ENCODE results near the gene HTR5A. TPM values are rescaled to one million over a fixed set of nuclear protein-coding genes. Genes with fewer than 3 reads are reported as not detected.
A peak's percentile ranks its signal among the peaks of the same experiment; 100 is the strongest.
"Not testable (repeated sequence)": the region's sequence is repeated elsewhere in the genome, so short reads cannot be mapped to it uniquely, and the experiment has no call there.

Gene HTR5A
- polyA plus RNA-seq (2013, experiment 1 of 2; ENCODE audit: insufficient read length) = not detected
- not detected for polyA plus RNA-seq (2013, experiment 2 of 2; ENCODE audit: insufficient read length)

DNA sequence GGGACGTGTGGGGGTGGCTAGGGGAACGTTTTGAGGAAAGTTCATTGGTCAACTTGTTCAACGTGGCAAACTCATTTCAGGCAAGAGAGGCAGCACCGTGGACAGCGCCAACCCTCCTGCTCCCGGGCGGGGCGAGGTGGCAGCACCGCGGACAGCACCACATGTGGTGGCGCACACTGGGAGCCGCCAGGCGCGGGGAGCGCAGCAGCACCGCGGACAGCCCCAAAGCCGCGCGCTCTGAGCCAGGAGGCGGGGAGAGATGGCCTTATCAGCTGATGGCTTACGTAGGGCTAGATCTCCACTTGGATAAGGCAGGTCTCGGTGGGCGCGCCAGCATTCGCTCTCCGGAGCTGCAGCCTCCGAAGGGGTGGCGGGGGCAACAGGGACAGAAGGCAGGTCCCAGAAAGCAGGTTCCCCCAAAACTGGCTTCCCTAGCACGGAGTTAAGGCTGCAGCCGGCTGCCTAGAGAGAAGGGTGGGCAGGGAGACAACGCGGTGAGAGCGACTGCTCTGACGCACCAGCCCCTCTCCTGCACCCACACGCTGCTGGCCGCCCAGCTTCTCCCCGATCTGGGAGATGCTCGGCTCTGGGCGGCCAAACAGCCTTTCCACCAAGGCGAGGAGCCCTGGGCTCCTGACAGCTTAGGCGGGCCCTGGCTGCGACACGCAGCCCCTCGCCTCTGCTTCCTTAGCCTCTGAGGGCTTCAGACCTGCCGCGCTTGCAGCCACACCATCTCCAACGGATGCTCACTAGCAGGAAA is at the start of gene HTR5A:
HTR5A (plus strand) TSS at position 333 of the 760 bp plus-strand sequence. CDS start 576 bp downstream, outside the sequence.
- DNase-seq = peak; percentile 80

DNA sequence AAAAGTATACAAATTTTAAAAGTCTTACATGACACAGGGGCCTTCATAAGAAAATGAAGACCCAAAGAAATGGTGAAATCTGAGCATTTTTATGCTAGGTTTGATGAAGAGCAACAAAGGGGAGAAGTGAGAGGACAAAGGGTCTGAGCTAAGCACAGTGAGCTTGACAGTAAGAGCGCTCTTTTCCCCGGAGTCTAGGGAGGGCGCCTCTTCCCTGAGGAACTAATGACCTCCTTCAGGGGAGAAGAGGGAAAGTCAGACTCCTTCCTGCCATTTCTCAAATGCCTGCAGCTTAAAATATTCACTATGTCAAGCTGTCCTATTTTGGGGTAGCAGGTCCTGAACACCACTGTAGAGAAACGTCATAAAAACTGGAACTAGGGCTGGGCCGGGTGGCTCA is 49.1 kb upstream of the HTR5A start:
- DNase-seq = no peak

- DNase-seq = no peak
These were observed 48.4 kb upstream of the HTR5A start for GRCh38 chr7:155021699-155022145.

- no peak for DNase-seq
These were observed 42.2 kb upstream of the HTR5A start for GRCh38 chr7:155027879-155028278.

DNA sequence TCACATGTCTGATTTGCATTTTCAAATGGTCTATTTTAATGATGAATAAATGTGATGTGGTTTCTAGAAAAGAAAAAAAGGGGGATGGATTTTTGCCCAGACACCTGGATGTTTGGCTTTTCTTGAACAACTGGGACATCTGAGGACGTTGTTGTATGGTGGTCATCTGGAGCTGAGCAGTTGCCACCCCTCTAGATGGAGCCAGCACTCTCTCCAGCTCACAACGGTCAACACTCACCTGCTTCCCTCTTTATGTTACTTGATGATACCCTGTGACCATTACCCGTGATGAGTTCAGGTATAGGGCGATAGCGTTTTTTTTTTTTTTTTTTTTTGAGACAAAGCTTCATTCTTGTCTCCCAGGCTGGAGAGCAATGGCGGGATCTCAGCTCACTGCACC is 37.1 kb upstream of the HTR5A start:
- no peak for DNase-seq

DNA sequence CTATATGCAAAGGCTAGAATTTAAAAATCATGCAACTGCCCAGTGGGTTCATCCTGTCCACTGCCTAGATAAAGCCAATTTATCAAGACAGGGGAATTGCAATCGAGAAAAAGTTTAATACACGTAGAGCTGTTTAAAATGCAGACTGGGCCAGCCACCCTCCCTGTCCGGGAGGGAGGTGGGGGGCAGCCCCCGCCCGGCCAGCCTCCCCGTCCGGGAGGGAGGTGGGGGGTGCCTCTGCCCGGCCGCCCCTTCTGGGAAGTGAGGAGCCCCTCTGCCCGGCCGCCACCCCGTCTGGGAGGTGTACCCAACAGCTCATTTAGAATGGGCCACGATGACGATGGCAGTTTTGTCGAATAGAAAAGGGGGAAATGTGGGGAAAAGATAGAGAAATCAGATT is 35.6 kb upstream of the HTR5A start:
- not testable (repeated sequence) for DNase-seq

DNA sequence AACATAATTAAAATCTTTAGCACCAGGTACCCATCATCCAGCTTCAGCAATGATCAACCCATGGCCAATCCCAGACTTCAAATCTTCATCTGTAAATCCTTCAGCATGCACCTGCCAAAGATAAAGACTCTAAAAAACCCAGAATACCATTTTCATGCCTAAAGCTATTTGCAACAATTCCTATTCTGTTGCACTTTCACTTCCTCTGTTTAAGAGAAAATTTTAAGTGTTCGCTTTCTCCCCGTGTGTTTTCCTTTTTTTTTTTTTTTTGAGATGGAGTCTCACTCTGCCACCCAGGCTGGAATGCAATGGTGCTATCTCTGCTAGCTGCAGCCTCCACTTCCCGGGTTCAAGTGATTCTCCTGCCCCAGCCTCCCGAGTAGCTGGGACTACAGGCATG is 31.8 kb upstream of the HTR5A start:
- no peak for DNase-seq

GRCh38 chr7:155043756-155044155 is 26.4 kb upstream of the HTR5A start:
- DNase-seq = no peak

DNA sequence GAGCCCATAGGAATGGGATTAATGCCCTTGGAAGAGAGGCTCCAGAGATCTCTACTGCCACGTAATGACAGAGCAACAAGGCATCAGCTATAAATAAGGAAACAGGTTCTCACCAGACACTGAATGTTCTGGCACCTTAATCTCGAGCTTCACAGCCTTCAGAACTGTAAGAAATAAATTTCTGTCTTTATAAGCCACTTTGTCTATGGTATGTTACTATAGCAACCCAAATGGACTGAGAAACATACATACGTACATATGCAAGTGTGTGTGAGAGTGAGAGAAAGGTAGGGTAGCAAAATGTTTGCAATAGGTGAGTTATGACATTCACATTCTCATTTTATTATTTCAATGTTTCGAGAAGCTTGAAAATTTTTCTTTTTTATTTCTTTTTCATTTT is 22.1 kb upstream of the HTR5A start:
- DNase-seq = no peak

DNA sequence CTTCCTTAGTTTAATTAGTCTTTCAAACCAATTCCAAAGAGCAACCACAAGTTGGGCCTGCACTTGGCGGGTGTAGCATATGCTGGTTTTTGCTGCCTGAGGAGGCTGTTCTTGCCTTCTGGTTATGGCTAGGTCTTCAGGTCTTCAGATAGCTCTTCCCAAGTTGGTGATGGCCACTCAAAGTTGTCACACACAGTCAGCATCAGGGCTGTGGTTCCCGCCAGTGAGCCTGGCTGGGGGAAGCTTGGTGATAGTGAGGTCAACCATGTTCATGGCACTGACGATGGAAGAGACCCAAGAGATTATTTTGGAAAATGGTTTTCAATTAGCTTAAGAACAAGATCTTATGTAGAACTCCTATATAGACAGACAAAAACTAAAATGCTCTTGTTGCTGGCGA is 18.8 kb upstream of the HTR5A start:
- DNase-seq = no peak

- no peak for DNase-seq
These were observed 17.1 kb upstream of the HTR5A start for GRCh38 chr7:155053002-155053401.

GRCh38 chr7:155054761-155055160 is 15.4 kb upstream of the HTR5A start:
- DNase-seq = no peak

- DNase-seq = no peak
These were observed 13.0 kb upstream of the HTR5A start for GRCh38 chr7:155057076-155057475.

DNA sequence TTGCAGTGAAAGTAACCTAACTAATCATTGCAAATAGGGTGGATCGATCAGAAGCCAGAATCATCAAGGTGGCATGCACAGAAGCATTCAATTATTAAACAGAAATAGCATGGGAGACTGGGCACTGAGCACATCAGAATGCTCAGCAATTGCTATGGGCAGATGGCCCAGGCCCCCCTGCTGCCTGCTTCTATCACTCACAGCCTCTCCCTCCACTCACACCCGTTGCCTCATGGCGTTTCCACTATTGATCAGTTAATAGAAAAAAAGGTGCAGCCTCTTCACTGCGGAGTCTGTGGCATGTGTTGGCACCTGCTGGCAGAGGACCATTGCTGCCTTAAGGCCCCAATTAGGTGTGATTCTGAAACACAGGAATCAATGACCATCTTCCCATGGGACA is 11.2 kb upstream of the HTR5A start:
- no peak for DNase-seq

GRCh38 chr7:155059703-155060102 is 10.4 kb upstream of the HTR5A start:
- no peak for DNase-seq

GRCh38 chr7:155062411-155062810 is 7.7 kb upstream of the HTR5A start:
- DNase-seq = no peak

DNA sequence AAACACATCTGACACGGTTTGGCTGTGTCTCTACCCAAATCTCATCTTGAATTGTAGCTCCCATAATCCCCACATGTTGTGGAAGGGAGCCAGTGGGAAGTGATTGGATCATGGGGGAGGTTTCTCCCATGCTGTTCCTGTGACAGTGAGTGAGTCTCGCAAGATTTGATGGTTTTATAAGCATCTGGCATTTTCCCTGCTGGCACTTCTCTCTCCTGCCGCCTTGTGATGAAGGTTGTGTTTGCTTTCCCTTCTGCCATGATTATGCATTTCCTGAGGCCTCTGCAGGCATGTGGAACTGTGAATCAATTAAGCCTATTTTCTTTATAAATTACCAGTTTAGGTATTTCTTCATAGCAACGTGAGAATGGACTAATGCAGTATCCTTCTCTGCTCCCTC is 5.9 kb upstream of the HTR5A start:
- DNase-seq = no peak

DNA sequence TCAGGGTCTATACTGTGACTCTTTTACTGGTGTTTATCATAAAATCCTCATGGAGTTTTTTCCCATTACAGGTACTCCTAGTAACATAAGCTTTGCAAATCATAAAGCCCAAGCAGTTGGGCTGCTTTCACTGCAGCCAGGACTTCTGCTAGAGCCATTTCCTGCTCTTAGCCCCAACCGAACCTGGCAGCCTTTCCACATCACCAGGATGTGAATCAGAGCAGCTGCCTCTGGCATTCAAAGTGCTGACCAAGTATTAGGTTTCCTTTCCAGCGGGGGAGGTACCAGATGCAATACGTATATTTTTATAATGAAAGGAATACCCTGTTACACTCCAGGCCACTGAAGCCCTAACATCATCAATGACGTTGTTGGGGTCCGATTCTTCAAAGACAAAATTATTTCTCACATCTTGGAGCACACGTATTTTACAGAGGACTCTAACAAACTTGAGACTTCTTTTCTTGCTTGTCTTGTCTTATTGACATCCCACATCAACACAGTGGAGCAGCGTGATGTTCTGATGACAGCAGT is 3.6 kb upstream of the HTR5A start:
- peak; percentile 14 for DNase-seq

DNA sequence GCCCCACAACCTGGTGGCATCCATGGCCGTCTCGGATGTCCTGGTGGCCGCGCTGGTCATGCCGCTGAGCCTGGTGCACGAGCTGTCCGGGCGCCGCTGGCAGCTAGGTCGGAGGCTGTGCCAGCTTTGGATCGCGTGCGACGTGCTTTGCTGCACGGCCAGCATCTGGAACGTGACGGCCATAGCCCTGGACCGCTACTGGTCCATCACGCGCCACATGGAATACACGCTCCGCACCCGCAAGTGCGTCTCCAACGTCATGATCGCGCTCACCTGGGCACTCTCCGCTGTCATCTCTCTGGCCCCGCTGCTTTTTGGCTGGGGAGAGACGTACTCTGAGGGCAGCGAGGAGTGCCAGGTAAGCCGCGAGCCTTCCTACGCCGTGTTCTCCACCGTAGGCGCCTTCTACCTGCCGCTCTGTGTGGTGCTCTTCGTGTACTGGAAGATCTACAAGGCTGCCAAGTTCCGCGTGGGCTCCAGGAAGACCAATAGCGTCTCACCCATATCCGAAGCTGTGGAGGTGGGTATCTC is 1.1 kb downstream of the HTR5A start:
- no peak for DNase-seq

DNA sequence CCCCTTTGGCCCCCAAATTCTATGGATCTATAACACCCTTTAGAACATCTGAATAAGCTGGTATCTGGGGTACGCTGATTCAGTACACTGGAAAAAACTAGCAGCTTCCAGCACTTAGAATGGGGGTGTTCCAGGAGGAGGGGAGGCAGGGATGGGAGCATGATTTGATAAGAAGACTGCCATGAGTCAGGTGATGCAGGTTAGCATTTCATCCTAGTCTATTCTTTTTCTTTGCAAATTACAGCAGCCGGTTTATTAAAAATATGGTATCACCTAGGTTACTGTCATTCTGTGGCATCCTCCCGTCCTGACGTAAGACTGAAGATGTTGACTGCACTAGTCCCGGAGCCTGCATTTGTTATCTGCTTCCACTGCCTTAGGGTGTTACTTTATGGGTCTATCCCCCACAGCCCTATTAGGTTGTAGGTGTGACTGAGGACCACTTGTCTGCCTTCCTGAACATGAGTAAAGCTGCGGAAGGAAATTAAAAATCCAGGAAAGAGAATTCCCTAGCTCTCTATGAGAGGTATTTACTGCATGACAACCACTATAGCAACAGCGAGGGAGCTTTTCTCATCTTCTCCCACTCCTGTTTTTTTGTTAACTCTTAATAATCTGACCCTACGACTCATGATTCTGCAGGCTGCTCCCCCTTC is 1.9 kb downstream of the HTR5A start:
- DNase-seq = no peak

DNA sequence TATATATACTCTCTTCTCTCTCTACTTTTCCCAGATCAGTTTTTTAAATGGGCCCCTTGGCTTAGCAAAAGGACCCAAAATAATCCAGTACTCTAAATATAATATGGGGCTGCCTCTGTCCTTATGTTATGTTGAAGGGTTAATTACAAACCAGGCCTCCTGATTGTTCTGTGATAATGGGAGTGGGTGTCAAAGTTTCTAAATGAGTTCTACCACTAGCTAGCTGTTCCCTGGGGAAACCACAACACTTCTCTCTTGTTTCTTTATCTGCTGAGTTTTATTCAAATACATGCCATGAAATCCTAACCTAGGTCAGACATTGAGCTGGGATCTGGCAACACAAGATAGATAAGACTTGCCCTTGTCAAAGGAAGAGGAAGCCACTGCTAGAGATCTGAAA is 3.8 kb downstream of the HTR5A start:
- DNase-seq = no peak

DNA sequence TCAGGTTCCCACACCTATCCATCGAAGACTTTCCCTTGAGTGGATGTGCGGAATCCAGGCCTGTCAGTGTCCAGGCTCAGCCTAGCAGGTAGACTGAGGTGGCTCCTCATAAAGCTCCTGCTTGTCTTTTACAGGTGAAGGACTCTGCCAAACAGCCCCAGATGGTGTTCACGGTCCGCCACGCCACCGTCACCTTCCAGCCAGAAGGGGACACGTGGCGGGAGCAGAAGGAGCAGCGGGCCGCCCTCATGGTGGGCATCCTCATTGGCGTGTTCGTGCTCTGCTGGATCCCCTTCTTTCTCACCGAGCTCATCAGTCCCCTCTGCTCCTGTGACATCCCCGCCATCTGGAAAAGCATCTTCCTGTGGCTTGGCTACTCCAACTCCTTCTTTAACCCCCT is 13.9 kb downstream of the HTR5A start:
- no peak for DNase-seq

DNA sequence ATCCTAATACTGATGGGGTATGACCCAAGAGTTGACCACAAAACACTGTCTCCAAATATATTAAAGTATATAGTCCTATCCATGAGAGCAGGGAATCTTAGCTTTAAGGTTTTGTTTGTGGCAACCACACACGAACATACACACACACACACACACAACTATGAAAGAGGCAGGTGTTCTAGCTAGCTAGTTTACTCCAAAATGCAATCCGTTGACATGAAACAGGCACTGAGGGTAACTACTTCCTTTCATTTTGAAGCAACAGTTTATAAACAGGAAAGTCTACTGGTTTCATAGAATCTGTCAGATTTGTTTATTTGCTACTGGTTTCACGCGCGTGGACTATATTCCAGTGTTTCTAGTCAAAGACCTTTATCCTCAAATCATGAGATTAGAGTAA is 14.8 kb downstream of the HTR5A start:
- no peak for DNase-seq

GRCh38 chr7:155090684-155091083 is 20.6 kb downstream of the HTR5A start:
- no peak for DNase-seq

Data from fibroblast of skin of abdomen (primary cell).